ENCODE measurements around the gene COL23A1. TPM values are rescaled to one million over a fixed set of nuclear protein-coding genes. Genes with fewer than 3 reads are reported as not detected.
"Not testable (repeated sequence)": the region's sequence is repeated elsewhere in the genome, so short reads cannot be mapped to it uniquely, and the experiment has no call there.

COL23A1 gene
- polyA plus RNA-seq, 1 donor from 2014 or later, result 0.18 TPM

- Mint-ChIP-seq H3K36me3 (peaks cover 1% of the 10 kb centered on the region), H3K27ac (no peak overlapping the region), H3K27me3 (peaks cover 3% of the 10 kb centered on the region), H3K4me3 (no peak overlapping the region), H3K4me1 (peaks cover 0 to 4% (median 2%) of the 10 kb centered on the region in 3 donors), H3K9me3 (peaks cover 0 to 8% (median 0%) of the 10 kb centered on the region in 3 donors)
Observed at GRCh38 chr5:178318382-178318781, 271.8 kb downstream of the COL23A1 start.

- H3K27ac Mint-ChIP-seq, H3K9me3 Mint-ChIP-seq, H3K27me3 Mint-ChIP-seq, H3K4me1 Mint-ChIP-seq, H3K36me3 Mint-ChIP-seq, H3K4me3 Mint-ChIP-seq: not testable (repeated sequence)
Observed at GRCh38 chr5:178317727-178318126, 272.5 kb downstream of the COL23A1 start.

DNA sequence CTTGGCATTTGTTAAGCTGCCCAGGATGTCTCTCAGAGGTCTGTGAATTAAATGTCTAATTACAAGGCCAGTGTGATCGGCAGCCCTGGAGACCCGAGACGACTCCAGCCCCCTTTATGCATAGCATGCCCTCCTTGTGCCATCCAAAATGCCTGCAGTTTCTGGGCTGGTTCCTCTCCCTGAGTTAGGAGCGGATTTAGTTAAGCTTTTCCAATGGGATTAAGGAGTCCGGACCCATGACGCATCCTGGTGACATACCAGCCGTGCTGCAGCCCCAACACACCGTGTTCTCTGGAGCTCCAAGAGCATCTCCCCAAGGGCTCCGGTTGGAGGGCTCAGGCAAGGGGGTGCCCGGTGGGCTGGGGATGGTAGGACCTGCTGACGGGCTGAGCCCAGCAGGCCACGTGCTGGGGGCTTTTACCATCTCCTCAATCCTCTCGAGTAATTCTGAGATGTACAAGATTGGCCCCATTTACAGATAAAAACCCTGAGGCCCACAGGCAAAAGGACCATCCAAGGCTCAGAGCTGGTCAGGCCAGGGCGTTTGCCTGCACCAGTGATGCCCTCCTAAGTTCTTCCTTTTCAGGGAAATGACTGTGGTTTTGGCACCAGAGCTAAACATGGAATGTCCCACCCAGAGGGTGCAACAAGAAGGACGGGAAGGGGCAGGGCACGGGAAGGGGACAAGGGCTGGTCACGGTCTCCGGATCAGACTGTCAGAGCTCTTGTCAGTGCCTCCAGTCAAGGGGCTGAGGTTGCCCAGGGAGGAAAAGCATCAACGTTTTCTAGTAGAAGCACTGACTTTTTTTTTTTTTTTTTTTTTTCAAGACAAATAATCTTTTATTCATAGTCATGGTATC lies 275.0 kb downstream of the COL23A1 start:
- peaks cover 4% of the 10 kb centered on the region for H3K36me3 Mint-ChIP-seq
- peaks cover 7% of the 10 kb centered on the region for H3K27me3 Mint-ChIP-seq
- no peak overlapping the region for H3K4me3 Mint-ChIP-seq
- peaks cover 0 to 8% (median 0%) of the 10 kb centered on the region in 3 donors for H3K9me3 Mint-ChIP-seq
- H3K27ac Mint-ChIP-seq, result no peak overlapping the region
- peaks cover 0 to 3% (median 0%) of the 10 kb centered on the region in 3 donors for H3K4me1 Mint-ChIP-seq

GRCh38 chr5:178314061-178314660 lies 276.0 kb downstream of the COL23A1 start:
- peaks cover 7% of the 10 kb centered on the region for H3K27me3 Mint-ChIP-seq
- H3K4me1 Mint-ChIP-seq, result peaks cover 0 to 3% (median 0%) of the 10 kb centered on the region in 3 donors

DNA sequence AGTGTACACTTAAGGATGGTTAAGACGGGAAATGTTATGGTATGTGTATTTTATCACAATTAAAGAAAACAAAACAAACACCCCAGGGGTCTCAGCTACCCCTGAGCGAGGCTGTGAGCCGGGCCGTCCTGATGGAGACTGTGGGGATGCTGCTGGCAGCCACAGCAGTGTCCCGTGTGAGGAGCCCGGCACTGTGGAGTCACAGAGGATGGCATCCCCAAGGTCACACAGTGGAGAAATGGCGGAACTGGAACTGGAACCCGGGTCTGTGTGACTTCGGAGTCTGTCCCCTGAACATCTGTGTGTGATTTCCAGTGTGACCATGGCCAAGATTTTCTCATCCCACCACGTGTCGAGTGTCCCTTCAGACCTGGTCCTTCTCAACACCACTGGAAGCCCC lies 276.9 kb downstream of the COL23A1 start:
- peaks cover 5% of the 10 kb centered on the region for H3K27me3 Mint-ChIP-seq
- H3K36me3 Mint-ChIP-seq, result peaks cover 3% of the 10 kb centered on the region
- H3K4me3 Mint-ChIP-seq, result no peak overlapping the region
- peaks cover 0 to 1% (median 0%) of the 10 kb centered on the region in 3 donors for H3K4me1 Mint-ChIP-seq
- no peak overlapping the region for H3K27ac Mint-ChIP-seq
- peaks cover 0 to 8% (median 0%) of the 10 kb centered on the region in 3 donors for H3K9me3 Mint-ChIP-seq

More at GRCh38 chr5:178314061-178314660, 276.0 kb downstream of the COL23A1 start:
- Mint-ChIP-seq H3K9me3 (peaks cover 0 to 8% (median 0%) of the 10 kb centered on the region in 3 donors), H3K27ac (no peak overlapping the region), H3K36me3 (peaks cover 4% of the 10 kb centered on the region), H3K4me3 (no peak overlapping the region)

- Mint-ChIP-seq H3K4me3 (no peak overlapping the region), H3K9me3 (peaks cover 0 to 8% (median 0%) of the 10 kb centered on the region in 3 donors), H3K27me3 (peaks cover 5% of the 10 kb centered on the region), H3K4me1 (peaks cover 0 to 1% (median 0%) of the 10 kb centered on the region in 3 donors), H3K36me3 (peaks cover 3% of the 10 kb centered on the region), H3K27ac (no peak overlapping the region)
Observed at GRCh38 chr5:178312880-178313282, 277.3 kb downstream of the COL23A1 start.

DNA sequence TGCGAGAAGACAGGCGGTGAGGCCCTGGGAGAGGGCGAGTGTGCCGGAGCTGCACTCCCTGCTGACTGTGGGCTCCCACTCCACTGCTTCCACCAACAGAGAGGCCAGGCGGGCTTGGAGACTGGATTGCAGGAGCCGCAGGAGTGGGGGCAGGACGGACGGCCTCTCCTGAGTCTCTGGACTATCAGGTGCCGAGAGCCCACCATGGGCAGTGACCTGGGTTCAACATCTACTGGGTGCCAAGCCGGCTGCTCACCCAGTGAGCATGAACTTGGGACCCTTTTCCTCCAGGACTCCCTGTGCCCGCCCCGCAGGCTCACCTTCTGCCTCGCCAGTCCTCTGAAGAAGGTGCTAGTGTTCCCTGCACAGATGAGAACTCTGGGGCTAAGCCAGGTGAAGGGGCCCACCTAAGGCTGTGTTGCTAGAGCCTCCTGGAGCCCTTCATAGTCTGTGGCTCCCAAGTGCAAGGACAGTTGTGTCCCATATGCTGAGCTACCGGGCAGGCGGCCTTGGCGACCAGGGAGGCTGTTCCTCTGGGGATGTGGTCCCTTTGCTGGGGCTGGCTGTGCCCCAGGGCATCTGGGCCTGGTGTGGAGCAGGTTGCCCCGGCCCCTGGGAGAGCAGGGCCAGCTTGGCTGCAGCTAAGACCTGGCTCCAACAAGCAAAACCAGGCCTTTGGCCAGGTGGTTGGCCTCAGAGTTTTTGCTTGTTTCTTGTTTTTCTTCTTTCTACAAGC lies 279.9 kb downstream of the COL23A1 start:
- H3K36me3 Mint-ChIP-seq, result peaks cover 3% of the 10 kb centered on the region
- H3K4me3 Mint-ChIP-seq, result no peak overlapping the region
- H3K27me3 Mint-ChIP-seq, result peaks cover 5% of the 10 kb centered on the region

GRCh38 chr5:178309271-178310013 lies 280.8 kb downstream of the COL23A1 start:
- Mint-ChIP-seq H3K27me3 (peaks cover 5% of the 10 kb centered on the region), H3K27ac (no peak overlapping the region), H3K4me3 (no peak overlapping the region), H3K4me1 (peaks cover 0 to 1% (median 0%) of the 10 kb centered on the region in 3 donors), H3K36me3 (peaks cover 3% of the 10 kb centered on the region), H3K9me3 (no peaks in the 10 kb centered on the region)

More for the DNA sequence above, 279.9 kb downstream of the COL23A1 start:
- Mint-ChIP-seq H3K4me1 (peaks cover 0 to 1% (median 0%) of the 10 kb centered on the region in 3 donors), H3K9me3 (no peaks in the 10 kb centered on the region), H3K27ac (no peak overlapping the region)

DNA sequence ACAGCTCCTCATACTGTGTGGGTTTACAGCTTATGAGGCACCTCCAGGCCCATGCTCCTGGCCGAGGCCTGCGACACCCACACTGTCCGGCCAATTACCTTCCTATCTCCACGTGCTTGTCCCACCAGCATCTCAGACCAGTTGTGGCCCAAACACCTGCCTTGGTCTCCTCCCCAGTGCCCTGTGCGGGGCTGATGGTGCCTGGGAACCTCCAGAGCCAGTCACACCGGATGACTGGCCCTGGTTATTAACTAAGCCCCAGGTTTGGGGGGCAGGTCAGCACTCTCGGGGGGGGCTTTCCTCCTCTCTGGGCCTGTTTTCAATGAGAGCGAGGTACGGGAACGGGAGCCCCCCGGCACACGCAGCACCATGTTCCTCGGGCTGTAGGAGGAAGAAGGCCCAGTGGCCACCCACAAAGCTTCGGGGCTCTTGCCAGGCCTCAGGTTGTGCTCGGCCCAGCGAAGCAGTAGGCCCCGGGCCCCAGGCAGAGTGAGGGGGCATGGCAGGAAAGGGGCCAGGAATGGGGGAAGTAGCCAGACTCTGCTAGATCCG lies 281.6 kb downstream of the COL23A1 start:
- Mint-ChIP-seq H3K4me3 (no peak overlapping the region), H3K27me3 (peaks cover 5% of the 10 kb centered on the region), H3K4me1 (peaks cover 0 to 1% (median 0%) of the 10 kb centered on the region in 3 donors), H3K9me3 (no peaks in the 10 kb centered on the region), H3K36me3 (peaks cover 3% of the 10 kb centered on the region), H3K27ac (no peak overlapping the region)

- Mint-ChIP-seq H3K36me3 (no peaks in the 10 kb centered on the region), H3K4me1 (no peaks in the 10 kb centered on the region), H3K27ac (no peak overlapping the region), H3K4me3 (no peak overlapping the region), H3K27me3 (peaks cover 5% of the 10 kb centered on the region), H3K9me3 (no peaks in the 10 kb centered on the region)
Observed at GRCh38 chr5:178307267-178308045, 282.7 kb downstream of the COL23A1 start.

GRCh38 chr5:178306430-178307225 lies 283.6 kb downstream of the COL23A1 start:
- Mint-ChIP-seq H3K27ac (no peak overlapping the region), H3K9me3 (no peaks in the 10 kb centered on the region), H3K4me3 (no peak overlapping the region), H3K27me3 (peaks cover 7% of the 10 kb centered on the region), H3K4me1 (peaks cover 0 to 3% (median 0%) of the 10 kb centered on the region in 3 donors), H3K36me3 (no peaks in the 10 kb centered on the region)

- H3K4me3 Mint-ChIP-seq, result no peak overlapping the region
- H3K27ac Mint-ChIP-seq, result no peak overlapping the region
- H3K9me3 Mint-ChIP-seq, result peaks cover 0 to 2% (median 0%) of the 10 kb centered on the region in 3 donors
- H3K27me3 Mint-ChIP-seq, result peaks cover 9% of the 10 kb centered on the region
- peaks cover 0 to 5% (median 0%) of the 10 kb centered on the region in 3 donors for H3K4me1 Mint-ChIP-seq
- no peaks in the 10 kb centered on the region for H3K36me3 Mint-ChIP-seq
Observed at GRCh38 chr5:178305801-178306200, 284.4 kb downstream of the COL23A1 start.

Data from IgD-negative memory B cell (primary cell).